Panc1 (cell line): ENCODE data around the gene MYO3B. TPM values are rescaled to one million over a fixed set of nuclear protein-coding genes. Genes with fewer than 3 reads are reported as not detected.

Experiments
- ATAC-seq: fragments of 200-7000 bp; cut with Tn5 transposase; 2 replicates; pipeline ENCODE4 v1.9.1; 2020; ENCODE audit warnings: mild to moderate bottlenecking, moderate library complexity
- BruUV-seq: library from RNA; stranded (reverse); fragments of 400-500 nt; replicated peaks from 2 replicates; lab custom pipeline; 2021; lab: Mats Ljungman, UMichigan
- CTCF ChIA-PET: fragments of 300-600 bp; sonication (Branson Sonifier 250); formaldehyde crosslinking; loops from one replicate; lab custom pipeline; 2022; ENCODE audit warnings: antibody characterized with exemption; lab: Charles Lee
- POLR2A ChIA-PET: fragments of 300-600 bp; sonication (Branson Sonifier 250); formaldehyde crosslinking; loops from one replicate; lab custom pipeline; 2022; ENCODE audit warnings: antibody characterized with exemption; lab: Charles Lee
- DNase-seq: peaks from one replicate; pipeline ENCODE4 v3.0.0-alpha.2; 2010; ENCODE audit warnings: low read depth, low spot score
- H3K27ac ChIP-seq: 2 replicates; pipeline ENCODE4 v1.5.1; 2011; ENCODE audit warnings: mild to moderate bottlenecking, low read length, inconsistent platforms
- H3K27me3 ChIP-seq: fragments of 200-500 bp; sonication (Bioruptor generic); 2 replicates; pipeline ENCODE4 v1.6.0; 2014; ENCODE audit warnings: low read length, inconsistent platforms; ENCODE audit not compliant: control insufficient read depth, insufficient read depth
- H3K36me3 ChIP-seq: fragments of 200-500 bp; sonication (Bioruptor generic); 2 replicates; pipeline ENCODE4 v1.5.1; 2014; ENCODE audit warnings: inconsistent platforms, mild to moderate bottlenecking, low read length, moderate library complexity; ENCODE audit not compliant: control insufficient read depth, insufficient read depth
- H3K4me1 ChIP-seq: 2 replicates; pipeline ENCODE4 v1.5.1; 2011; ENCODE audit warnings: inconsistent platforms, mild to moderate bottlenecking, low read length, moderate library complexity; ENCODE audit not compliant: control insufficient read depth, insufficient read depth
- H3K4me3 ChIP-seq, 2 experiments: 2 replicates each; pipeline ENCODE4 v1.5.1; 2011 to 2012; ENCODE audit warnings: low read depth in 2 of 2, low read length in 2 of 2, mild to moderate bottlenecking in 2 of 2, inconsistent platforms in 1 of 2, moderate library complexity in 1 of 2
- H3K9me3 ChIP-seq: fragments of 200-500 bp; sonication (Bioruptor generic); 2 replicates; pipeline ENCODE4 v1.5.1; 2014; ENCODE audit warnings: low read depth, mild to moderate bottlenecking, inconsistent platforms, low read length, moderate library complexity; ENCODE audit not compliant: control insufficient read depth, insufficient read depth
- CTCF ChIP-seq: fragments of 450-650 bp; IDR thresholded peaks from 2 replicates; pipeline ENCODE4 v1.5.1; 2017; ENCODE audit warnings: mild to moderate bottlenecking
- POLR2AphosphoS5 ChIP-seq: IDR thresholded peaks from 2 replicates; pipeline ENCODE4 v1.6.1; 2012; ENCODE audit warnings: mild to moderate bottlenecking, low read depth, low read length, moderate library complexity
- REST ChIP-seq, 2 experiments: IDR thresholded peaks; 2 replicates each; pipeline ENCODE4 v1.6.1; 2011 to 2012; ENCODE audit warnings: low read depth in 2 of 2, control low read depth in 1 of 2, low read length in 1 of 2, mild to moderate bottlenecking in 1 of 2, moderate library complexity in 1 of 2; ENCODE audit not compliant: insufficient read depth in 1 of 2
- SIN3A ChIP-seq: IDR thresholded peaks from 2 replicates; pipeline ENCODE4 v1.6.1; 2012; ENCODE audit warnings: low read depth, mild to moderate bottlenecking, low read length, moderate library complexity, borderline replicate concordance; ENCODE audit not compliant: insufficient read depth
- TCF7L2 ChIP-seq: IDR thresholded peaks from 2 replicates; pipeline ENCODE4 v1.6.1; 2011; ENCODE audit warnings: mild to moderate bottlenecking, low read depth, low read length, inconsistent platforms
- in situ Hi-C: cut with HindIII; loops from 2 replicates; pipeline ENCODE4 v1.10.0; 2016; ENCODE audit warnings: low sequenced_read_pairs, low pct_unique_long_range_greater_than_20kb
- intact Hi-C: fragments of 100-400 bp; cut with micrococcal nuclease; formaldehyde crosslinking; loops from one replicate; pipeline ENCODE4 v1.10.0; 2022; ENCODE audit not compliant: unreplicated experiment
- total RNA-seq: library from RNA; stranded (reverse); gene quantifications from one replicate; pipeline ENCODE4 v1.2.1, GENCODE V29; 2021; ENCODE audit not compliant: unreplicated experiment

Gene MYO3B
- total RNA-seq, 1 experiment from 2014 or later = 0.05 TPM

DNA sequence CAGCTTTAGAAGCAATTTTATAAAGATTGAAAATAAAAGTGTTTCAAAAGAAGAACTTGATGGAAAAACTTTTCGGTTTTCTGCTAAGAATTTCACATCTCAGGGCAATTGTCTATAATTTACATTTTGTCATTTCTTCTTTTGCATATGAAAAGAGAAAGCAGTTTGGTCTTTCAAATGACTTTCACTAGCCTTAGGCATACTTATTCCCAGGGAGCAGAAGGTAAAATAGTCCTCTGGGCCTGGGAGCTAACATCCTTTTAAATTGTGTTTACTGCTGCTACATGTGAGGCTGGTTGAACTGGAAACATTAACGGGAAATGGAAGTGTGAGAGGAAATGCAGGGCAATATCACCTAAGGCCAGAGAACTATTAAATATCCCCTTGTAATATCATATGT, 37.1 kb downstream of the MYO3B start:
- H3K4me1 ChIP-seq = no peaks in the 10 kb centered on the region
- TF ChIP-seq REST (IDR thresholded peaks at IDR 0.05; ENCODE audit: insufficient read depth in 1 of 2, low read depth in 2 of 2, low read length in 1 of 2) (no peak), POLR2AphosphoS5 (no peak), TCF7L2 (no peak), CTCF (no peak), SIN3A (no peak)
- H3K27ac ChIP-seq = no peak overlapping the region
- ChIA-PET CTCF (no interaction called here), POLR2A (no interaction called here)
- no peak for DNase-seq
- in situ Hi-C loops (no loop called here), intact Hi-C loops (no loop called here)
- BruUV-seq = no TSS peak
- H3K36me3 ChIP-seq = no peaks in the 10 kb centered on the region
- H3K9me3 ChIP-seq = peaks cover 6% of the 10 kb centered on the region; the same call in 1 of the 2 replicates
- no peak overlapping the region for H3K4me3 ChIP-seq
- ATAC-seq = no peak
- H3K27me3 ChIP-seq = no peaks in the 10 kb centered on the region

DNA sequence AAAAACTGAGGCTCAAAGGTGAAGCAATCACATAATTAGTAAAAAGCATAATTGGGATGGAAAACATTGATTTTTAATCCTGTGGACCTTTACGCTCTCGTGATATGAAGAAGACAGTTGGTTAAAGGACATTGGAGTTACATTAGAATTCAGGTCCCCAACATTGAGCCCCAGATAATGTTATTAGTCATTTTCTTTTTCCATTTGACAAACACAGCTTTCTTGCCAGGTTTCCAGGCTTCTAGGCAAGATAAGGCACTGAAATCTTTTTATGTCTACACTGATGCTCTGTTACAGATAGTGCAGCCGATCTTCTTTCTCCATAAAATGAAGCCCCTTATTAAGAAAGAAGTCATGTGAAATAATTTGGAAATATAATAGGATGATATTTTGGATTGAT, 38.5 kb downstream of the MYO3B start:
- Histone ChIP-seq H3K4me1 (no peaks in the 10 kb centered on the region), H3K4me3 (no peak overlapping the region), H3K36me3 (no peaks in the 10 kb centered on the region), H3K9me3 (no peaks in the 10 kb centered on the region), H3K27me3 (no peaks in the 10 kb centered on the region), H3K27ac (no peak overlapping the region)
- CTCF ChIA-PET = no interaction called here
- ATAC-seq = no peak
- TF ChIP-seq REST (IDR thresholded peaks at IDR 0.05; ENCODE audit: insufficient read depth in 1 of 2, low read depth in 2 of 2, low read length in 1 of 2) (no peak), SIN3A (no peak), CTCF (no peak), POLR2AphosphoS5 (no peak), TCF7L2 (no peak)
- POLR2A ChIA-PET = no interaction called here
- in situ Hi-C loops = no loop called here
- intact Hi-C loops = no loop called here
- no peak for DNase-seq
- BruUV-seq = no TSS peak
